ENCODE data around the gene IFT43. TPM values are rescaled to one million over a fixed set of nuclear protein-coding genes. Genes with fewer than 3 reads are reported as not detected.

The IFT43 gene
- total and polyA plus RNA-seq, 10 of the 15 experiments (the other 5 are each of a cell fraction or from before 2014, with no cell fraction given) = 8.2 to 24.8 (median 14.0) TPM

DNA sequence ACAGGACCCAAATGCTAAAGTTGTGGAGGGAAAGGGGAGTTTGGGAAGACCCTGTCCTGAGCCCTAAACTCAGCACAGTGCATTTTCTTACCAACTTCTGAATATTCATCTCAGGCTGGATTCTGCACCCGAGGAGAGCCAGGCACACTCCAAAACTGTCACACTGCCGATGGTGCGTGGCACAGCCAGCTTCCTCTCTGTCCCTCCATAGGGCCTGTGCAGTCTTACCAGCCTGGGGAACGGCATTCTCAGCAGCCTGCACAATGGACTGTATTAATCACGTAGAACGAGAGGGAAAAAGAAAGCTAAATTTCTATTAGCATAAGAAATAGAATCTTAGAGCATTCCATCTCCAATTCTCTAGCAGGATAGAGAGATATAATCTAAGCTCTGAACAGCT, 94.9 kb downstream of the IFT43 start:
- ChIA-PET SMC1A (ENCODE audit: uncharacterized antibody, unreplicated experiment) (interaction anchor here (0.6 to 1.3 kb wide), 3 partner anchors 18 to 272 kb away, joined by 3 to 4 read pairs (median 3); no protein-coding TSS in a partner anchor), RAD21 (ENCODE audit: unreplicated experiment) (no interaction called here), POLR2A (no interaction called here), CTCF (no interaction called here)
- ATAC-seq (no peak), FAIRE-seq (no peak), DNase-seq (ENCODE audit: low read depth, low spot score) (no peak)
- H3K4me1 ChIP-seq (ENCODE audit: control insufficient read depth, insufficient read depth, low read length) = no peaks in the 10 kb centered on the region
- no peak overlapping the region for H3K9ac ChIP-seq (ENCODE audit: control insufficient read depth, insufficient read depth, low read length)
- no peaks in the 10 kb centered on the region for H3K36me3 ChIP-seq (ENCODE audit: control insufficient read depth in 2 of 2, insufficient read depth in 2 of 2, low read length in 1 of 2)
- intact Hi-C loops (cut with micrococcal nuclease; ENCODE audit: unreplicated experiment) (no loop called here), in situ Hi-C loops (cut with MboI) (no loop called here)
- H3K9me3 ChIP-seq (replicated peaks; ENCODE audit: control insufficient read depth, insufficient read depth, low read length) = no peaks in the 10 kb centered on the region
- no peak overlapping the region for H3K27ac ChIP-seq (ENCODE audit: control insufficient read depth, insufficient read depth)
- no peak overlapping the region for H3K4me2 ChIP-seq (ENCODE audit: control insufficient read depth, insufficient read depth)
- no peaks in the 10 kb centered on the region for H3K27me3 ChIP-seq (replicated peaks in 1 of 2; ENCODE audit: control insufficient read depth in 2 of 2, insufficient read depth in 2 of 2, low read length in 1 of 2)
- 63% methylated on average over 6 of the region's 6 CpGs for WGBS (ENCODE audit: insufficient coverage, insufficient replicate concordance, low lambda C conversion rate, missing lambda C conversion rate)
- H3K4me3 ChIP-seq = no peak overlapping the region
- H4K20me1 ChIP-seq (ENCODE audit: control insufficient read depth, insufficient read depth) = no peaks in the 10 kb centered on the region
- BruUV-seq (replicated peaks) = no TSS peak
- no peak overlapping the region for H2AFZ ChIP-seq (ENCODE audit: control insufficient read depth, low read depth, low read length)
- no peaks in the 10 kb centered on the region for H3K79me2 ChIP-seq (ENCODE audit: control insufficient read depth, insufficient read depth, low read length)
- TF ChIP-seq BHLHE40 (IDR thresholded peaks at IDR 0.05; ENCODE audit: borderline replicate concordance in 1 of 2, low read depth in 2 of 2, low read length in 1 of 2) = no peak
- TF ChIP-seq PAX8 (IDR thresholded peaks at IDR 0.05) = no peak
- no peak for TF ChIP-seq EZH2 (IDR thresholded peaks at IDR 0.05; ENCODE audit: borderline replicate concordance, control insufficient read depth, low read depth, low read length)
- no peak for TF ChIP-seq ZNF24 (IDR thresholded peaks at IDR 0.05)
- TF ChIP-seq NFYB (IDR thresholded peaks at IDR 0.05; ENCODE audit: insufficient read depth, low read depth, low read length) = no peak
- TF ChIP-seq, protein P1, sequence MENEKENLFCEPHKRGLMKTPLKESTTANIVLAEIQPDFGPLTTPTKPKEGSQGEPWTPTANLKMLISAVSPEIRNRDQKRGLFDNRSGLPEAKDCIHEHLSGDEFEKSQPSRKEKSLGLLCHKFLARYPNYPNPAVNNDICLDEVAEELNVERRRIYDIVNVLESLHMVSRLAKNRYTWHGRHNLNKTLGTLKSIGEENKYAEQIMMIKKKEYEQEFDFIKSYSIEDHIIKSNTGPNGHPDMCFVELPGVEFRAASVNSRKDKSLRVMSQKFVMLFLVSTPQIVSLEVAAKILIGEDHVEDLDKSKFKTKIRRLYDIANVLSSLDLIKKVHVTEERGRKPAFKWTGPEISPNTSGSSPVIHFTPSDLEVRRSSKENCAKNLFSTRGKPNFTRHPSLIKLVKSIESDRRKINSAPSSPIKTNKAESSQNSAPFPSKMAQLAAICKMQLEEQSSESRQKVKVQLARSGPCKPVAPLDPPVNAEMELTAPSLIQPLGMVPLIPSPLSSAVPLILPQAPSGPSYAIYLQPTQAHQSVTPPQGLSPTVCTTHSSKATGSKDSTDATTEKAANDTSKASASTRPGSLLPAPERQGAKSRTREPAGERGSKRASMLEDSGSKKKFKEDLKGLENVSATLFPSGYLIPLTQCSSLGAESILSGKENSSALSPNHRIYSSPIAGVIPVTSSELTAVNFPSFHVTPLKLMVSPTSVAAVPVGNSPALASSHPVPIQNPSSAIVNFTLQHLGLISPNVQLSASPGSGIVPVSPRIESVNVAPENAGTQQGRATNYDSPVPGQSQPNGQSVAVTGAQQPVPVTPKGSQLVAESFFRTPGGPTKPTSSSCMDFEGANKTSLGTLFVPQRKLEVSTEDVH (IDR thresholded peaks at IDR 0.05; ENCODE audit: low read depth, partially characterized antibody) = no peak
- no peak for TF ChIP-seq RCOR1 (conservative IDR thresholded peaks at IDR 0.05; ENCODE audit: low read depth, low read length)
- TF ChIP-seq CBX3 (IDR thresholded peaks at IDR 0.05; ENCODE audit: borderline replicate concordance, low read depth) = no peak
- TF ChIP-seq KDM1A (IDR thresholded peaks at IDR 0.05; ENCODE audit: borderline replicate concordance) = no peak
- TF ChIP-seq, protein P2, sequence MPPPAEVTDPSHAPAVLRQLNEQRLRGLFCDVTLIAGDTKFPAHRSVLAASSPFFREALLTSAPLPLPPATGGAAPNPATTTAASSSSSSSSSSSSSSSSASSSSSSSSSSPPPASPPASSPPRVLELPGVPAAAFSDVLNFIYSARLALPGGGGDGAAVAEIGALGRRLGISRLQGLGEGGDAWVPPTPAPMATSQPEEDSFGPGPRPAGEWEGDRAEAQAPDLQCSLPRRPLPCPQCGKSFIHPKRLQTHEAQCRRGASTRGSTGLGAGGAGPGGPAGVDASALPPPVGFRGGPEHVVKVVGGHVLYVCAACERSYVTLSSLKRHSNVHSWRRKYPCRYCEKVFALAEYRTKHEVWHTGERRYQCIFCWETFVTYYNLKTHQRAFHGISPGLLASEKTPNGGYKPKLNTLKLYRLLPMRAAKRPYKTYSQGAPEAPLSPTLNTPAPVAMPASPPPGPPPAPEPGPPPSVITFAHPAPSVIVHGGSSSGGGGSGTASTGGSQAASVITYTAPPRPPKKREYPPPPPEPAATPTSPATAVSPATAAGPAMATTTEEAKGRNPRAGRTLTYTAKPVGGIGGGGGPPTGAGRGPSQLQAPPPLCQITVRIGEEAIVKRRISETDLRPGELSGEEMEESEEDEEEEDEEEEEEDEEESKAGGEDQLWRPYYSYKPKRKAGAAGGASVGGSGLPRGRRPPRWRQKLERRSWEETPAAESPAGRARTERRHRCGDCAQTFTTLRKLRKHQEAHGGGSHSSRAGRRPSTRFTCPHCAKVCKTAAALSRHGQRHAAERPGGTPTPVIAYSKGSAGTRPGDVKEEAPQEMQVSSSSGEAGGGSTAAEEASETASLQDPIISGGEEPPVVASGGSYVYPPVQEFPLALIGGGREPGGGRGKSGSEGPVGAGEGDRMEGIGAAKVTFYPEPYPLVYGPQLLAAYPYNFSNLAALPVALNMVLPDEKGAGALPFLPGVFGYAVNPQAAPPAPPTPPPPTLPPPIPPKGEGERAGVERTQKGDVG (CRISPR knock-in tag; IDR thresholded peaks at IDR 0.05) = no peak
- TF ChIP-seq MEF2B (IDR thresholded peaks at IDR 0.05; ENCODE audit: partially characterized antibody, poor library complexity, severe bottlenecking) = no peak
- TF ChIP-seq IKZF2 (IDR thresholded peaks at IDR 0.05) = no peak
- TF ChIP-seq PML (IDR thresholded peaks at IDR 0.05; ENCODE audit: low read length) = no peak
- TF ChIP-seq, protein P3, sequence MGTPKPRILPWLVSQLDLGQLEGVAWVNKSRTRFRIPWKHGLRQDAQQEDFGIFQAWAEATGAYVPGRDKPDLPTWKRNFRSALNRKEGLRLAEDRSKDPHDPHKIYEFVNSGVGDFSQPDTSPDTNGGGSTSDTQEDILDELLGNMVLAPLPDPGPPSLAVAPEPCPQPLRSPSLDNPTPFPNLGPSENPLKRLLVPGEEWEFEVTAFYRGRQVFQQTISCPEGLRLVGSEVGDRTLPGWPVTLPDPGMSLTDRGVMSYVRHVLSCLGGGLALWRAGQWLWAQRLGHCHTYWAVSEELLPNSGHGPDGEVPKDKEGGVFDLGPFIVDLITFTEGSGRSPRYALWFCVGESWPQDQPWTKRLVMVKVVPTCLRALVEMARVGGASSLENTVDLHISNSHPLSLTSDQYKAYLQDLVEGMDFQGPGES (IDR thresholded peaks at IDR 0.05) = no peak
- TF ChIP-seq, protein P4, sequence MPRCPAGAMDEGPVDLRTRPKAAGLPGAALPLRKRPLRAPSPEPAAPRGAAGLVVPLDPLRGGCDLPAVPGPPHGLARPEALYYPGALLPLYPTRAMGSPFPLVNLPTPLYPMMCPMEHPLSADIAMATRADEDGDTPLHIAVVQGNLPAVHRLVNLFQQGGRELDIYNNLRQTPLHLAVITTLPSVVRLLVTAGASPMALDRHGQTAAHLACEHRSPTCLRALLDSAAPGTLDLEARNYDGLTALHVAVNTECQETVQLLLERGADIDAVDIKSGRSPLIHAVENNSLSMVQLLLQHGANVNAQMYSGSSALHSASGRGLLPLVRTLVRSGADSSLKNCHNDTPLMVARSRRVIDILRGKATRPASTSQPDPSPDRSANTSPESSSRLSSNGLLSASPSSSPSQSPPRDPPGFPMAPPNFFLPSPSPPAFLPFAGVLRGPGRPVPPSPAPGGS (IDR thresholded peaks at IDR 0.05; ENCODE audit: borderline replicate concordance, insufficient read depth, low read depth, low read length, poor library complexity, severe bottlenecking) = no peak
- TF ChIP-seq SMC3 (IDR thresholded peaks at IDR 0.05; ENCODE audit: borderline replicate concordance, low read length) = no peak
